ENCODE data around the gene SCGN.

The SCGN gene

DNA sequence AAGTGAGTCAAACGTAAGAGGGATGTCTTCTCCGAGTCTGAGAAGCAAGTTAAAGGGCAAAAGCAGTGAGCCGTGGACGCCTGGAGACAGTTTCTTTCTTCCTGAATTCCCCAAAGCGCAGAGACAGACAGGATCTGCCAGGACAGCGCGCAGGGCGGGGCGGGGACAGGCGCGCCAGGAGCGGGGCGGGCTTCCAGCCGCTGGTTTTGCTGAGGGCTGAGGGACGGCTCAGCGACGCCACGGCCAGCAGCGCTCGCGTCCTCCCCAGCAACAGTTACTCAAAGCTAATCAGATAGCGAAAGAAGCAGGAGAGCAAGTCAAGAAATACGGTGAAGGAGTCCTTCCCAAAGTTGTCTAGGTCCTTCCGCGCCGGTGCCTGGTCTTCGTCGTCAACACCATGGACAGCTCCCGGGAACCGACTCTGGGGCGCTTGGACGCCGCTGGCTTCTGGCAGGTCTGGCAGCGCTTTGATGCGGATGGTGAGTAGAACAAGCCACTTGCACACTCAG is at the start of gene SCGN:
Gene SCGN (plus strand): TSS at position 209 of the 509 bp plus-strand sequence. CDS start 189 bp downstream, at position 398.
- DNase-seq: peak; percentile 23

DNA sequence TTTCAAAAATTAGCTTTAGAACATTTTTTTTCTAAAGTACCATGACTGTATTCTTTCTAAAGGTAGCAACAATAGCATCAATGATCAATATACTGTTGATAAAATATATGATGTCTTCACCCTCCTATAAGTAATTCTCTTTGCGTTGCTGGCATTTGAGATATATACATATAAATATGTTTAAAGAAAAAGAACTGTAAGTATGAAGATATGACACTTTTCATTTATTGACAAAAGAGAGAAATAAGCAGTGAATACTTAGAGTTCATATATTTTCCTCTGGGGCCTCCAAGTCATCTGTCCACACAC is 49.4 kb upstream of the SCGN start:
- no peak for DNase-seq

GRCh38 chr6:25603251-25603650 is 48.8 kb upstream of the SCGN start:
- no peak for DNase-seq

GRCh38 chr6:25606151-25606550 is 45.9 kb upstream of the SCGN start:
- peak; percentile 43 for DNase-seq

DNA sequence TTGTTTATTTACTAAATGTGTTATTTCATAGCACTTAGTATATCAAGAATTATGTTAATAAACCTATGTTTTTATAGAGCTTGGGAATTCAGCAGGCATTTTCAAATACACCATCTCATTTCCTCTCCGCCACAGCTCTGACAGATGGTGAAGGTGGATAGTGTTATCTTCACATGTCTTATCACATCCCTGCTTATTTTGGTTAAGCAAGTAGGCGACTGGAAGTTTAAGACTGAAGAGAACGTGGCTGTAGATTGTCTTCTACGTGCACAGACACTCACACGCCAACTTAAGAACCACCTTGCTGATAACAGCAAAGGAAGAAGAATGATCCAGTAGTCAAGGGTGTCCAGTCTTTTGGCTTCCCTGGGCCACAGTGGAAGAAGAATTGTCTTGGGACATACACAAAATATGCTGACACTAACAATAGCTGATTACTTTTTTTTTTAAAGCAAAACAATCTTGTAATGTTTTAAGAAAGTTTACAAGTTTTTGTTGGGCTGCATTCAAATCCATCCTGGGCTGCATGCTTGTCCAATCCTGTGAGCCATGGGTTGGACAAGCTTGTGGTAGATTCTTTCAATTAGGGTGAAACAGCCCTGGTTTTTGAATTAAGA is 43.3 kb upstream of the SCGN start:
- no peak for DNase-seq

GRCh38 chr6:25612666-25613065 is 39.3 kb upstream of the SCGN start:
- no peak for DNase-seq

GRCh38 chr6:25613415-25613814 is 38.6 kb upstream of the SCGN start:
- DNase-seq: no peak

GRCh38 chr6:25614052-25614451 is 38.0 kb upstream of the SCGN start:
- DNase-seq: no peak

DNA sequence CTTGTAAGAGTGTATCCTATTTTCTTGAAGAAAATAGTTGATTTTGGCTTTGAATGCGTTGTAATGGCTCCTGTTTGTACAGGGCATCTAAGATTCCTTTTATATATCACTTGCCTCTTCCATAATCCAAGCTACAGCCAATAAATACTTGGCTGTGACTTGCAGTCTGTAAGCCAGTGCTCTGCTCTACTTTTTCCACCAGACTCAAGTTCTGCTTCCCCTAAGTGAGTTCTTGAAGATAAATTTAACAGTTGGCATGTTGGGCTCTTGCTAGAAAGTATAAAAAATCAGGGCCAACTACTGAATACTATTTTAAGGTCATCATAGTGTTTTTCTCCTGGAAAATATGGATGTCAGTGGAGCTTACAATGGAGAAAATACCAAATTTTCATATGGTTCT is 36.5 kb upstream of the SCGN start:
- no peak for DNase-seq

DNA sequence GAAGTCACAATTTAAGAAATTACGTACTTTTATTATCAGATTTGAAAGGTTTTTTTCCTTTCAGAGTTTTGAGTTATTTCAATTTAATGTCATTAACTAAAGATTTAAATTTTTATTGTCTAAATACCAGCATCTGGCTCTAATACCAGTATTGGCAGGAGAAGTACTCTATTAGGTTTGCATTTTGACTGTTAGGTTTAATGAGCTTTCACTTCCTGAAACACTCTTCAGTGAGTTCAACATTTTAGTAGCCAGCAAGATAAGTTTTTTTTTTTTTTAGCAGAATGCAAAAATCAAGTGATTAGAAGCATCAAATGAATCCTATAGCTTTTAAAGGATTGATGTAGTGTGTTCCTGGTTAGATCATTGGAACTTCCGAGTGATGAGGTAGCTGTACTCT is 34.0 kb upstream of the SCGN start:
- DNase-seq: no peak

GRCh38 chr6:25619217-25619616 is 32.8 kb upstream of the SCGN start:
- no peak for DNase-seq

DNA sequence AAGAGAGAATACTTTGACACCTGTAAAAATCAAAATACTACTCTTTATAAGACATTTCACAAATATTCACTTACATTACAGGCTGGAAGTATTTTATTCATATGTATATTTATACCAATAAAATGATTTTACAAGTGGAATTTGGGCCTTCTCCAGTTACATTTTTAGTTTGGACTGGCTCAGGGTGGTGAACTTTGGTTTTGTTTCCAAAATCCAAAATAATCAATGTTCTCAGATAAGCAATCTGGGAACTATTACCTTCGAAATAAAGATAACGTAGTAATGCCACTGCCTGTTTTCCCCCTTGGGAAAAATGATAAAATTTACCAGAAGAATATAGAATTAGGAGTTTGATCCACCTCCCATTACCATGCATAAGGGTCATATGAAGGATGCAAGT is 31.6 kb upstream of the SCGN start:
- DNase-seq: no peak

DNA sequence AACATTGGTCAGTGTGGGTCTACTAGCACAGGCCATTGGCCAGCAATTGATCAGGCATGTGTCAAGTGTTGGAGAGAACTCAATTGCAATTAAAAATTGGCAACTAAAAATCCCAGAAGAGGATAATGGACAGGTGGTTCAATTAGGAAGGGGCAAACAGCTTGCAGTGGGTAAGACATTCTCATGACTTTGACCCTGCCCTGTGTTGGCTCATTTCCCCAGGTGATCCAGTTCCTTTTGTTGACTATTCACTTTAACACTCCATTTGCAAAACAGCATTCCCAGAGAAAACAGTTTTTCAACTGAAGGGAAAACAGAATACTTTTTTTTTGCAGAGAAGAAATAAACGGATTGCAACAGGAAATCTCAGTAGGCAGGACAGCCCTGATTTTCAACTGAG is 28.9 kb upstream of the SCGN start:
- DNase-seq: no peak

DNA sequence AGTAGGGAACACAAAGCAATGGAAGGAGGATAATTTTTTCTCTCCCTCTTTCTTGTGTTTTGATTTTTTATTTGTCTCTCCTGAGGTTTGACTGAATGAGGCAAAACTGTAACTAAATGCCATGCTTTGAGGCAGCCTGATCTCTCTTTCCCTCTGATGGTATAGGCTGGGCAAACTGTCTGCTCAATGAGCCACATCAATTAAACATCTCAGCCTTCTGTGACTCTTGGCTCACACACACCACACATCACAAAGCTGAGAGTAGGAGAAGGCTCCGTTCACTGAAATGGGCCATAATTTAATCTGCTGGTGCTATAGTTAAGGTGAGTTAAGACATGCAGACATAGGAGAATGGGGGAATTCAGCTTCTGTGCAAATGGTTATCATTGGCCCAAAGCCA is 28.1 kb upstream of the SCGN start:
- DNase-seq: peak; percentile 46

- no peak for DNase-seq
These were observed 25.0 kb upstream of the SCGN start for GRCh38 chr6:25627001-25627400.

DNA sequence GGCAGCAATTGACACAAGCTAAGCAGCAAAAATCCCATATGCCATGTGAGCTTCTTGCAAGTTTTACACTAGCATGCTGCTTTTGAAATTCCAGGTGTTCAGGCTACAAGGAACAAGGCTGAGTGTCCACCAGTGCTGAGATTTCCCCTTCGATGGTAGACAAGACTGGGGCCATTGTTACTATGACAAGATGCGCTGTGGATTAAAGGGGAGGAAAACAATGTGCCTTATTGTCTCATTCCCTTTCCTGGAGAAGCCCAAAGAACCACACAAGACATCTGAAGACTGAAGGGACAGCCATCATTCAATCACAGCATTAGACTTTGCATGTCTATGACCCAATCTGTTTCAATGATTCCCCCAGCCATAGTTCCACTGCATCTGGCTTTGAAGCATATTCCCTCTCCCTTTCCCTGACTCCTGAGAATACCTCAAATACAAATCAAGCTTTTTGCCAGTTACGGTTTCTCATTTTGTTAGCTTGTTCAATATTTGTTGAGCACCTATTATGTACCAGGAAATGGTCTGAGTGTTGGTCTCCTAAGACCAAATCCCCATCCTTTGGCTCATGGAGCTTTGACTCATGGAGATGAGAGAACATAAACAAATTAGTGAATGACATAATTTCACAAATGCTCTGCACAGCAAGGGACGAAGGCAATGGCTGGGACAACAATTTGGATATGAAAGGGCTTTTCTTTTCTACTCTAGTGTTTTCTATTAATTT is 23.4 kb upstream of the SCGN start:
- DNase-seq: no peak

DNA sequence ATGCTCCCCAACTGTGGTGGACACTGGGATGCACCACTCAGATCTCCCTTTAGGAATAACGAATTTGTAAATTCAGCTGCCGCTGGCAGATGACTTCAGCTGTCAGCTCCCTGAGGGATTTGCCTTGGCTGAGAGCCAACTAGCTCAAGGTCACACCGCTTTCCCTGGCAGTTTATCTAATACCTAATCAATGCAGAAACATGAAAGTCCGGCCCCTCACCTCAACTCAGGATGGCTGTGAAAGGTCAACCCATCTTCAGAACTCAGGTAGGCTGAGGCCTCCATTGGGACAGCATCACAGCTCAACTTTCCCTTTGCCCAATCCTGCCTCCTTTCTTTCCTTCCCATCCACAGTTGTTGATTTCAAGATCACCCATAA is 22.8 kb upstream of the SCGN start:
- peak; percentile 36 for DNase-seq

DNA sequence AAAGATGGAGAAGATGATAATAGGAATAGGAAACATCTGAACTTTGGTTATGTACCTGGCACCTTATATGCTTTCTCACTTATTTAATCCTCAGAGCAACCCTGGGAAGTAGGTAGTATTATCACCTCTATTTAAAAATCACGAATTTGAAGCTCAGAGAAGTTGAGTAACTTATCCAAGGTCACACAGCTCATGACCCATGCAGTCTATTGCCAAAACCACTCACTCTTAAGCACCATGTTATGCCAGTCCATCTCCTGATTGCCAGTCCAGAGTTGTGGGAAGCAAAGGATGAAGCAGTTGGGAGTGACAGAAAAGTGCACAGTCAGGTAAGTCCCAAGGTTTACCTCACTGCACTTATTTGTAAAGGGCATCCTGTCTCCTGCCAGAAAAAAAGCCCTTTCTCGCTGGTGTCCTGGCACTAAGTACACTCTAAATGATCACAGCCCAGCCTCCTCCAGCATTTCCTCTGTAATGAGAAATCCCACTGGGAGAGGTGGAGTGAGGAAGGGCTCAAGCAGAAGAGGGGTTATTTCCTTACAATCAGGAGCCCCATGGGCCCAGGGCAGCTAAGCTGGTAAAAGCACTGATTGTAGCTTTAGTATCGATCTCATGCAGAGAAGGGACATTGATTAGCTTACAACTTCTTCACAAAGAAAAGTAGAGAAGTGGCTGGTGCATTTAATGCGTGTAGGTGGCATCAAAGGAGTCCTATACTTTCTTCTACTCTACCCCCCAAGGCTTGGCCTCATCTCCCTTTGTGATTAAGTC is 21.3 kb upstream of the SCGN start:
- no peak for DNase-seq

- no peak for DNase-seq
These were observed 16.1 kb upstream of the SCGN start for GRCh38 chr6:25635886-25636317.

GRCh38 chr6:25637211-25637610 is 14.8 kb upstream of the SCGN start:
- no peak for DNase-seq

DNA sequence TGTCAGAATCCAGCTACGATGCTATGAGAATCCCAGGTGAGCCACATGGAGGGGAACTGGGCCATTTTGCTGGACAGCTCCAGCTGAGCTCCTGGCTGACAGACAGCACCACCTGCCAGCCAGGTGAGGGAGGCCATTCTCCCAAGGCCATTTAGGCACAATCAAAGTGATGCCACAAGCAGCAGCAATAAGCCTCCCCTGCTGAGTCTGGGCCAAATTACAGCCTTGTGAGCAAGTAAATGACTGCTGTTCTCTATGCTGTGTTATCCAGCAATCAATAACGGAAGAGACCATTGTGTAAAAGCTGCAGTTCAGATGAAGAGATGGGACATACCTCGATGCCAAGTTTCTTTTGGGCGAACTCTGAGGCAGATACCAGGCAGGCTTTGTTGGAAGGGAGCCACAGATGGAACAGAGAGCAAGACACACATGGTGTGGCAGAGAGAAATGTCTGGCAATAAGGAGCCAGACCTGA is 14.0 kb upstream of the SCGN start:
- DNase-seq: no peak

- DNase-seq: no peak
These were observed 12.4 kb upstream of the SCGN start for GRCh38 chr6:25639653-25640052.

DNA sequence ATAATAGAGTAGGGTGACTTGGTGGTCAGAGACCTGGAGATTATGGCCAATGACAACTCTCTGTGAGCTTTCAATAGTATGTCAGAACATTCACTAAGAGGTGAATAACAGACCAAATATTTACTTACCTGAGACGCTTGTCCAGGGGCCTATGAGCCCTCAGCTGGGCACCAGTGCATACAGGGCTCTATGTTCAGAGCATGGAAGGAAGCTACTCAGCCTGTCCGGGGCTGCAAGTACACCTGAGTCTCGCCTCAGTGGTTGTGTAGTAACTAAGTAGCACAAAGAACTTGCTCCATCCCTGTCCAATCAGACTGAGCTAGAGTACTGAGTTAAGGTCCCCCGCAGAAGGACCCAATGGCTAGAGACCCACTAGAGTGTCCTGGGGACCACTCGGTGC is 11.6 kb upstream of the SCGN start:
- no peak for DNase-seq

- no peak for DNase-seq
These were observed 11.1 kb upstream of the SCGN start for GRCh38 chr6:25640891-25641290.
